Mucosa of gallbladder (tissue), 1 donor: ENCODE data around the gene ZNF439. TPM values are rescaled to one million over a fixed set of nuclear protein-coding genes. Genes with fewer than 3 reads are reported as not detected.
"Not testable (repeated sequence)": the region's sequence is repeated elsewhere in the genome, so short reads cannot be mapped to it uniquely, and the experiment has no call there.

ENCODE experiments used
- DNase-seq: peaks from one replicate; pipeline ENCODE4 v3.0.0-alpha.2; 2020; ENCODE audit warnings: low spot score
- total RNA-seq: library from RNA; stranded (reverse); gene quantifications from one replicate; pipeline ENCODE4 v1.2.1, GENCODE V29; 2021
- donor health status: DM: no; HTN: no; CAD: no.

ZNF439 gene
- 16.3 TPM for total RNA-seq

- peak; percentile 96 for DNase-seq
Measured at GRCh38 chr19:11848594-11849469, at the start of gene ZNF439. ZNF439 (plus strand) TSS chr19:11848726; CDS start chr19:11848868, 142 bp downstream.

GRCh38 chr19:11806354-11807098, 42.0 kb upstream of the ZNF439 start:
- no peak for DNase-seq

- DNase-seq = no peak
Measured at GRCh38 chr19:11807099-11807380, 41.5 kb upstream of the ZNF439 start.

- no peak for DNase-seq
Measured at GRCh38 chr19:11813703-11814028, 34.9 kb upstream of the ZNF439 start.

GRCh38 chr19:11814029-11814699, 34.4 kb upstream of the ZNF439 start, which contains the start of gene ZNF440:
ZNF440 (plus strand) TSS chr19:11814273; CDS start chr19:11814448, 175 bp downstream.
- peak; percentile 97 for DNase-seq

GRCh38 chr19:11814700-11815035, 33.9 kb upstream of the ZNF439 start:
- DNase-seq = no peak

GRCh38 chr19:11821474-11822109, 26.9 kb upstream of the ZNF439 start:
- DNase-seq = no peak

- not testable (repeated sequence) for DNase-seq
Measured at GRCh38 chr19:11828957-11829876, 19.3 kb upstream of the ZNF439 start.

GRCh38 chr19:11832253-11832912, 16.1 kb upstream of the ZNF439 start:
- DNase-seq = no peak

- no peak for DNase-seq
Measured at GRCh38 chr19:11833541-11833940, 15.0 kb upstream of the ZNF439 start.

- not testable (repeated sequence) for DNase-seq
Measured at GRCh38 chr19:11835626-11836066, 12.9 kb upstream of the ZNF439 start.

- DNase-seq = no peak
Measured at GRCh38 chr19:11843722-11844121, 4.8 kb upstream of the ZNF439 start.

- not testable (repeated sequence) for DNase-seq
Measured at GRCh38 chr19:11847615-11848014, 911 bp upstream of the ZNF439 start.

GRCh38 chr19:11848200-11848593, 329 bp upstream of the ZNF439 start:
- no peak for DNase-seq

- DNase-seq = not testable (repeated sequence)
Measured at GRCh38 chr19:11850289-11850688, 1.8 kb downstream of the ZNF439 start.

- no peak for DNase-seq
Measured at GRCh38 chr19:11853358-11853757, 4.8 kb downstream of the ZNF439 start.

- no peak for DNase-seq
Measured at GRCh38 chr19:11856596-11857250, 8.2 kb downstream of the ZNF439 start.

- DNase-seq = no peak
Measured at GRCh38 chr19:11860721-11861120, 12.2 kb downstream of the ZNF439 start.

GRCh38 chr19:11861301-11861700, 12.8 kb downstream of the ZNF439 start:
- no peak for DNase-seq

- DNase-seq = not testable (repeated sequence)
Measured at GRCh38 chr19:11867766-11868165, 19.2 kb downstream of the ZNF439 start.
